Colonic mucosa (tissue), 4 donors: ENCODE measurements around the gene PPIP5K2. TPM values are rescaled to one million over a fixed set of nuclear protein-coding genes. Genes with fewer than 3 reads are reported as not detected.

ENCODE experiments used
- DNase-seq: peaks from one replicate; pipeline ENCODE4 v3.0.0-alpha.2; 2020
- H3K27ac ChIP-seq: fragments of 200-600 bp; one replicate; pipeline ENCODE4 v1.8.0; 2021
- H3K27me3 ChIP-seq: fragments of 200-600 bp; one replicate; pipeline ENCODE4 v1.8.0; 2021
- H3K36me3 ChIP-seq: fragments of 200-600 bp; one replicate; pipeline ENCODE4 v1.8.0; 2021
- H3K4me1 ChIP-seq: fragments of 200-600 bp; one replicate; pipeline ENCODE4 v1.8.0; 2021; ENCODE audit warnings: mild to moderate bottlenecking
- H3K4me3 ChIP-seq: fragments of 200-600 bp; one replicate; pipeline ENCODE4 v1.8.0; 2021
- H3K9ac ChIP-seq, 2 donors: one replicate each; pipeline ENCODE4 v1.7.0; 2013; ENCODE audit warnings: control low read depth in 2 of 2, low read depth in 2 of 2, low read length in 2 of 2
- H3K9me3 ChIP-seq: fragments of 200-600 bp; one replicate; pipeline ENCODE4 v1.8.0; 2021
- CTCF ChIP-seq: fragments of 200-600 bp; IDR thresholded peaks from one replicate; pipeline ENCODE4 v1.8.0; 2022; ENCODE audit warnings: antibody characterized with exemption, mild to moderate bottlenecking
- intact Hi-C: fragments of 100-400 bp; cut with DNase I; formaldehyde crosslinking; loops from one replicate; pipeline ENCODE4 v1.14.1; 2022
- total RNA-seq, 2 donors: library from RNA; stranded (reverse); fragmentation: NEBNext Ultra II Directional in 1 of 2; extraction: Animal tissue kit (Norgen Biotek cat#: 25700) in 1 of 2; gene quantifications; one replicate each; pipeline ENCODE4 v1.2.1, GENCODE V29; 2021
- donor health status: healthy.
- donor health status: DM: no; HTN: no; CAD: no.
- donor health status: DM: no; HTN: no; CAD: no.

The PPIP5K2 gene
- total RNA-seq, 2 donors from 2014 or later: 58.7 to 79.3 TPM

GRCh38 chr5:103243665-103244064, 123.6 kb downstream of the PPIP5K2 start:
- DNase-seq: no peak
- H3K27me3 ChIP-seq: no peaks in the 10 kb centered on the region
- no peaks in the 10 kb centered on the region for H3K9me3 ChIP-seq
- TF ChIP-seq CTCF: no peak
- H3K4me3 ChIP-seq: no peak overlapping the region
- intact Hi-C loops: no loop called here
- no peak overlapping the region for H3K27ac ChIP-seq
- H3K36me3 ChIP-seq: no peaks in the 10 kb centered on the region
- H3K4me1 ChIP-seq: no peaks in the 10 kb centered on the region
- H3K9ac ChIP-seq: no peak overlapping the region

GRCh38 chr5:103244398-103244797, 124.3 kb downstream of the PPIP5K2 start:
- DNase-seq: no peak
- Histone ChIP-seq H3K27me3 (no peaks in the 10 kb centered on the region), H3K36me3 (no peaks in the 10 kb centered on the region), H3K27ac (no peak overlapping the region), H3K9me3 (no peaks in the 10 kb centered on the region), H3K9ac (no peak overlapping the region), H3K4me1 (no peaks in the 10 kb centered on the region), H3K4me3 (no peak overlapping the region)
- TF ChIP-seq CTCF: no peak
- intact Hi-C loops: no loop called here

- Histone ChIP-seq H3K27me3 (no peaks in the 10 kb centered on the region), H3K4me1 (no peaks in the 10 kb centered on the region), H3K36me3 (no peaks in the 10 kb centered on the region), H3K9me3 (no peaks in the 10 kb centered on the region), H3K4me3 (no peak overlapping the region), H3K27ac (no peak overlapping the region), H3K9ac (no peak overlapping the region)
- no peak for DNase-seq
- intact Hi-C loops: no loop called here
- no peak for TF ChIP-seq CTCF
Measured at GRCh38 chr5:103245761-103246160, 125.7 kb downstream of the PPIP5K2 start.

- Histone ChIP-seq H3K4me3 (no peak overlapping the region), H3K27ac (no peak overlapping the region)
Measured at GRCh38 chr5:103247118-103247517, 127.0 kb downstream of the PPIP5K2 start.

GRCh38 chr5:103249068-103249467, 129.0 kb downstream of the PPIP5K2 start:
- no peak overlapping the region for H3K4me3 ChIP-seq
- no peak for DNase-seq
- intact Hi-C loops: no loop called here
- no peaks in the 10 kb centered on the region for H3K4me1 ChIP-seq
- no peaks in the 10 kb centered on the region for H3K9me3 ChIP-seq
- no peaks in the 10 kb centered on the region for H3K27me3 ChIP-seq
- no peak overlapping the region for H3K9ac ChIP-seq
- H3K36me3 ChIP-seq: no peaks in the 10 kb centered on the region
- no peak overlapping the region for H3K27ac ChIP-seq
- TF ChIP-seq CTCF: no peak

More at GRCh38 chr5:103247118-103247517, 127.0 kb downstream of the PPIP5K2 start:
- no peaks in the 10 kb centered on the region for H3K9me3 ChIP-seq
- TF ChIP-seq CTCF: no peak
- intact Hi-C loops: no loop called here
- H3K9ac ChIP-seq: no peak overlapping the region
- no peak for DNase-seq
- H3K36me3 ChIP-seq: no peaks in the 10 kb centered on the region
- H3K27me3 ChIP-seq: no peaks in the 10 kb centered on the region
- no peaks in the 10 kb centered on the region for H3K4me1 ChIP-seq

GRCh38 chr5:103254921-103255320, 134.8 kb downstream of the PPIP5K2 start:
- intact Hi-C loops: no loop called here
- no peaks in the 10 kb centered on the region for H3K9me3 ChIP-seq

More at GRCh38 chr5:103254921-103255320, 134.8 kb downstream of the PPIP5K2 start:
- H3K27me3 ChIP-seq: no peaks in the 10 kb centered on the region
- no peak for DNase-seq
- H3K9ac ChIP-seq: no peak overlapping the region
- TF ChIP-seq CTCF: no peak
- H3K36me3 ChIP-seq: no peaks in the 10 kb centered on the region
- H3K27ac ChIP-seq: no peak overlapping the region
- H3K4me1 ChIP-seq: no peaks in the 10 kb centered on the region
- H3K4me3 ChIP-seq: no peak overlapping the region
